Pancreas (tissue), 10 donors: ENCODE data around the gene CIAPIN1. TPM values are rescaled to one million over a fixed set of nuclear protein-coding genes. Genes with fewer than 3 reads are reported as not detected.

ENCODE experiments used
- ATAC-seq, 4 donors: fragments of 200-7000 bp; cut with Tn5 transposase; one replicate each; pipeline versions ENCODE4 v1.8.0 to v1.9.1; 2020; ENCODE audit warnings: mild to moderate bottlenecking in 4 of 4, moderate library complexity in 4 of 4
- DNase-seq, 6 donors: peaks; one replicate each; pipeline ENCODE4 v3.0.0-alpha.2; 2020
- FAIRE-seq: peaks from 2 replicates; lab custom pipeline; 2012; peaks lifted over from hg19 to GRCh38; lab: Jason Lieb, UNC
- H3K27ac ChIP-seq, 4 donors: fragments of 200-600 bp; sonication (generic); 1 replicate in 3 of 4; 2 replicates in 1 of 4; pipeline versions ENCODE4 v1.5.0 to v1.8.0; 2020
- H3K27me3 ChIP-seq, 4 donors: fragments of 200-600 bp; one replicate each; pipeline ENCODE4 v1.8.0; 2021
- H3K36me3 ChIP-seq, 3 donors: fragments of 200-600 bp; sonication (generic) in 1 of 3; one replicate each; pipeline versions ENCODE4 v1.5.0 to v1.8.0; 2020 to 2021
- H3K4me1 ChIP-seq, 3 donors: fragments of 200-600 bp; one replicate each; pipeline ENCODE4 v1.8.0; 2021
- H3K4me3 ChIP-seq, 4 donors: fragments of 200-600 bp; sonication (generic) in 2 of 4; one replicate each; pipeline versions ENCODE4 v1.5.0 to v1.8.0; 2020 to 2021
- H3K9me3 ChIP-seq, 4 donors: fragments of 200-600 bp; one replicate each; pipeline ENCODE4 v1.8.0; 2021
- CTCF ChIP-seq, 4 donors: fragments of 200-600 bp; sonication (generic) in 3 of 4; IDR thresholded peaks; one replicate each; pipeline versions ENCODE4 v1.5.0 to v1.8.0; 2021; ENCODE audit warnings: antibody characterized with exemption in 4 of 4
- WGBS, 2 donors: extraction: QIAGEN DNeasy Blood & Tissue Kit; methylation state at CpG; one replicate each; pipeline ENCODE4 v1.1.7; 2013; 5-methylcytosine and 5-hydroxymethylcytosine counted together
- intact Hi-C, 3 donors: fragments of 100-400 bp; cut with DNase I; formaldehyde crosslinking; loops; one replicate each; pipeline versions ENCODE4 v1.11.1 to v1.14.2; 2022
- polyA plus RNA-seq, 2 donors: library from polyadenylated mRNA; stranded (reverse); fragments of 200-250 nt; gene quantifications; one replicate each; pipeline ENCODE4 v1.2.3, GENCODE V29; 2013
- total RNA-seq, 6 donors: library from RNA; stranded (reverse); fragmentation: NEBNext Ultra II Directional in 4 of 6; extraction: Animal tissue kit (Norgen Biotek cat#: 25700) in 4 of 6; gene quantifications; one replicate each; pipeline versions ENCODE4 v1.2.1 to v1.2.4, GENCODE V29; 2021 to 2023
- donor health status: healthy with polysubstance abuse.
- donor health status: DM: no; HTN: no; CAD: no; lungs with moderate emphysema.
- donor health status: DM: no; HTN: no; CAD: no.
- donor health status: control.
- donor health status: control.
- donor health status: Bipolar disorder and iron deficiency.
- donor health status: DM: yes; HTN: yes; CAD: no.
- donor health status: DM: no; HTN: no; CAD: no.
- donor health status: DM: no; HTN: no; CAD: no.
- donor health status: DM: yes; HTN: yes; CAD: no.

Gene CIAPIN1
- total and polyA plus RNA-seq, 8 donors, result 11.6 to 23.8 (median 17.2) TPM

- Histone ChIP-seq H3K4me3 (peak overlapping the region in 2 of 4 donors; percentile 7 to 40), H3K36me3 (peaks cover 0 to 4% (median 0%) of the 10 kb centered on the region in 3 donors), H3K27me3 (no peaks in the 10 kb centered on the region), H3K4me1 (peaks cover 0 to 16% (median 0%) of the 10 kb centered on the region in 3 donors), H3K27ac (peak overlapping the region in 3 of 4 donors; percentile 59 to 76 (median 60)), H3K9me3 (no peaks in the 10 kb centered on the region)
- FAIRE-seq, result no peak
- no peak for TF ChIP-seq CTCF (IDR thresholded peaks at IDR 0.05)
- intact Hi-C loops, result no loop called here
- 54 to 63% methylated on average over 36 of the region's 36 CpGs for WGBS, 2 donors
- DNase-seq, result peak in 1 of 6 donors; percentile 72
- ATAC-seq, result peak; percentile 19 to 61 (median 36)
Observed at GRCh38 chr16:57479205-57479975, 32.2 kb upstream of the CIAPIN1 start.

- Histone ChIP-seq H3K4me1 (peaks cover 0 to 16% (median 0%) of the 10 kb centered on the region in 3 donors), H3K27ac (no peak overlapping the region), H3K4me3 (peak overlapping the region in 2 of 4 donors; percentile 7 to 40)
Observed at GRCh38 chr16:57478396-57479204, 31.4 kb upstream of the CIAPIN1 start.

GRCh38 chr16:57477531-57478202, 30.5 kb upstream of the CIAPIN1 start:
- DNase-seq, result peak in 1 of 6 donors; percentile 37
- H3K4me1 ChIP-seq, result peaks cover 0 to 19% (median under 1%) of the 10 kb centered on the region in 3 donors
- no peak for ATAC-seq
- no peak for TF ChIP-seq CTCF (IDR thresholded peaks at IDR 0.05)
- H3K9me3 ChIP-seq, result no peaks in the 10 kb centered on the region
- intact Hi-C loops, result no loop called here
- WGBS, 2 donors, result 67 to 72% methylated on average over 9 of the region's 9 CpGs
- no peak overlapping the region for H3K4me3 ChIP-seq
- FAIRE-seq, result no peak
- H3K36me3 ChIP-seq, result peaks cover 0 to 16% (median 4%) of the 10 kb centered on the region in 3 donors
- no peak overlapping the region for H3K27ac ChIP-seq
- H3K27me3 ChIP-seq, result no peaks in the 10 kb centered on the region

More at GRCh38 chr16:57478396-57479204, 31.4 kb upstream of the CIAPIN1 start:
- no peak for ATAC-seq
- Histone ChIP-seq H3K27me3 (no peaks in the 10 kb centered on the region), H3K36me3 (peaks cover 0 to 10% (median 0%) of the 10 kb centered on the region in 3 donors), H3K9me3 (no peaks in the 10 kb centered on the region)
- TF ChIP-seq CTCF (IDR thresholded peaks at IDR 0.05), result no peak
- DNase-seq, result peak in 1 of 6 donors; percentile 39
- intact Hi-C loops, result no loop called here
- FAIRE-seq, result no peak
- 71 to 78% methylated on average over 15 of the region's 15 CpGs for WGBS, 2 donors

- FAIRE-seq (no peak), ATAC-seq (no peak), DNase-seq (peak in 1 of 6 donors; percentile 45)
- no peak for TF ChIP-seq CTCF (IDR thresholded peaks at IDR 0.05)
- Histone ChIP-seq H3K9me3 (no peaks in the 10 kb centered on the region), H3K27me3 (no peaks in the 10 kb centered on the region), H3K36me3 (peaks cover 0 to 16% (median 4%) of the 10 kb centered on the region in 3 donors), H3K4me3 (no peak overlapping the region), H3K27ac (no peak overlapping the region), H3K4me1 (peaks cover 9 to 28% (median 9%) of the 10 kb centered on the region in 3 donors)
- 87 to 88% methylated on average over 6 of the region's 6 CpGs for WGBS, 2 donors
- intact Hi-C loops, result no loop called here
Observed at GRCh38 chr16:57476546-57477410, 29.6 kb upstream of the CIAPIN1 start.
